ENCODE data around the gene SPAG6. TPM values are rescaled to one million over a fixed set of nuclear protein-coding genes. Genes with fewer than 3 reads are reported as not detected.

SPAG6 gene
- total and polyA plus RNA-seq, 2 donors: 0.03 to 0.37 TPM

DNA sequence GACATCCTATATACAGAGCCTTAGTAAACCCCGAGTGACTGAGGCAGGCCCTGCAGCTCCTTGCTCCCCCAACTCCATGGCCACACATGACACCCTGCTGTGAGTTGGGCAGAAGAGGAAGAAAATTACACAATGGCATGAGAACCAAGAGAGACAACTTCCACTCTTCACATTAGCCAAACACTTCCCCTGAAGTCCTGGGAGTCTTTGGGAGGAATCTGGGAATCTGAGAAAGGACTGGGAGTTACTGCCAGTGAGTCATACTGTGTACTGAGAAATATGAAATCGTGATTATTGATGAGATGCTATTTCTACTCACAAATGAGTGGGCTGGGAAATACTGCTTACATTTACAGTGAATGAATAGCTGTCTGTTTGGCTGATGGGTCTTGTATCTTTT lies 116.6 kb downstream of the SPAG6 start:
- DNase-seq (ENCODE audit: extremely low spot score): no peak
- H3K4me1 ChIP-seq (ENCODE audit: insufficient read depth): no peaks in the 10 kb centered on the region
- H3K27ac ChIP-seq (ENCODE audit: low read depth): no peak overlapping the region
- no peak overlapping the region for H3K4me3 ChIP-seq (ENCODE audit: low read depth, low read length)
- no peaks in the 10 kb centered on the region for H3K36me3 ChIP-seq (ENCODE audit: insufficient read depth)
- 73% methylated on average over 2 of the region's 2 CpGs for WGBS

DNA sequence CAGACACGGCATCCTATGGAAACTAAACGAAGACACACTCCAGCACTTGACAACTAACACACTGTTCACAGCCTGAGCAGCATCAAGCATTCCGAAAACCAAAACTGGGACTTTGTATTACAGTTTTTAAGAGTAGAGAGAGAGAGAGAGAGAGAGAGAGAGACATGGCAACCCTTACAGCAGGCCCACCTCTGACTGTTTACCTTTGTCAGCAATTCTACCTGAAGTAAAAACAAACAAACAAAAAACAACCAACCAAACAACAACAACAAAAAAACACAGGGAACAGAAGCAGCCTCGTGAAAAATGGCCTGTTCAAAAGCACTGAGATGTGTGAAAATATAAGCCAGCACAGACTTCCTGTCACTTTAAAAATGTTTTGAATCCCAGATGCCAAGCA lies 118.0 kb downstream of the SPAG6 start:
- DNase-seq (ENCODE audit: extremely low spot score): no peak
- Histone ChIP-seq H3K36me3 (ENCODE audit: insufficient read depth) (no peaks in the 10 kb centered on the region), H3K4me1 (ENCODE audit: insufficient read depth) (no peaks in the 10 kb centered on the region), H3K4me3 (ENCODE audit: low read depth, low read length) (no peak overlapping the region), H3K27ac (ENCODE audit: low read depth) (no peak overlapping the region)
- WGBS: 71% methylated on average over 4 of the region's 4 CpGs

DNA sequence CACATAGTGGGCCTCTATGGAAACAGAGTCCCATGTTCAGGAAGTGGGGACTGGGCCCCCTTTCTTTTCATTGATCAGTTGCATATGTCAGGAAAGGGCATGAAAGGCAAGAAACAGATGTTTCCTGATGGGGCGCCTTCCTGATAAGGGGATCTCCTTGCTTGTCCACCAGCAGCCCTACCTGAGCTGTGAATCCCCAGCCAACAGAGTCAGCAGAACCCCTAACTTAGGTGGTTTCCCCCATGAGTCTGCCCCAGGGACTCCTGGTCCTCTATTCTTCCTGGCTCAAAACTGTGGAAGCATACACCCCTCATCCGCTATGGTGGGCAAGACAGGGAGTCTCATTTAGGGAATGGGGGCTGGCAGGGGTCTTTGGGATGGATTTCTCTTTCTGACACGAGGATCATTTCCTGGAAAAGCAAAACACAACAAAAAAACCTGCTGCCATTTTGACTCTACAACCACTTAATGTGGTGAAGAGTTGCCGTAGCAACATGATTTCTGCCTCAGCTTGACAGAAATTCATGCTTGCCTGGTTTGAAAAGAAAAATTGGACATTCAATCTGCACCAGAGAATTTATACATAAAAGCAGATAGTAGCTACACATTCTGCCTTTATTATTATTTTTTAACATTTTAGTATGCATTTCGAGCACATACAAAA lies 119.8 kb downstream of the SPAG6 start:
- DNase-seq (ENCODE audit: extremely low spot score): no peak
- Histone ChIP-seq H3K27ac (ENCODE audit: low read depth) (no peak overlapping the region), H3K36me3 (ENCODE audit: insufficient read depth) (no peaks in the 10 kb centered on the region), H3K4me1 (ENCODE audit: insufficient read depth) (no peaks in the 10 kb centered on the region), H3K4me3 (ENCODE audit: low read depth, low read length) (no peak overlapping the region)
- WGBS: 92% methylated on average over 5 of the region's 5 CpGs

DNA sequence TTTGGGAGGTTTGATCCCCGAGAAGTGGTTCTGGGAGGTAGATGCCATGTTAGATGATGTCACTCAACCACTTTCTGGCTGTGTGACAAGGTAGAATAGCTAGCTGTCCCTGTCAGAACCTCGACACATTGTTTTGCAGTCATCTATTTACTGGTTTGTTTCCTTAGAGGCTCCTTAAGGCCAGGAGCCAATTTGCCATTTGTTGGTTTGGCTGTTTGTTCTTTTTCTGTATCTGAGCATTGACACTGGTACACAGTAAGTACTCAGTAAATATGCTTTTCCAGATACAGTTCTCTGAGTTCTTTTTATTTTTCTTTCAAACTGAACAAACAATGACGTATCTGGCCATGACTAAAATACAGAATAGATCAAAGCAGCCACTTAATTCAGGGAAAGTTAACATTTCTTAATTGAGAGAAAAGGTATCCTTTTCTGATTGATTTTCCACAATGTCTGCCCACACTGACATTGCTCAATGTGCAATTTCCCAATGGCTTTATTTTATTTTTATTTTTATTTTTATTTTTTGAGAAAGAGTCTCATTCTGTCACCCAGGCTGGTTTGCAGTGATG lies 121.6 kb downstream of the SPAG6 start:
- Histone ChIP-seq H3K27ac (ENCODE audit: low read depth) (no peak overlapping the region), H3K4me1 (ENCODE audit: insufficient read depth) (no peaks in the 10 kb centered on the region), H3K4me3 (ENCODE audit: low read depth, low read length) (no peak overlapping the region), H3K36me3 (ENCODE audit: insufficient read depth) (no peaks in the 10 kb centered on the region)
- DNase-seq (ENCODE audit: extremely low spot score): no peak
- 85% methylated on average over 3 of the region's 3 CpGs for WGBS

Small RNA genes within 50 kb of the gene (small RNA-seq; reads per million reads assigned to genes)
- 0.09 reads per million for gene AL158211.3

Other genes with a start within 250 kb of the SPAG6 start
- gene EBLN1, start 127.5 kb upstream of the SPAG6 start, total RNA-seq: not detected
- not detected for gene EBLN1, start 127.5 kb upstream of the SPAG6 start, polyA plus RNA-seq
- 46.8 TPM for gene COMMD3, start 29.1 kb upstream of the SPAG6 start, total RNA-seq
- 40.9 TPM for gene COMMD3, start 29.1 kb upstream of the SPAG6 start, polyA plus RNA-seq
- 60.1 TPM for gene BMI1, start 24.4 kb upstream of the SPAG6 start, total RNA-seq
- gene BMI1, start 24.4 kb upstream of the SPAG6 start, polyA plus RNA-seq: 46.6 TPM